GM12875 (cell line): Measurements from ENCODE around the gene PGAM1.
"Not testable (repeated sequence)": the region's sequence is repeated elsewhere in the genome, so short reads cannot be mapped to it uniquely, and the experiment has no call there.

Experiments used
- H3K4me3 ChIP-seq: one replicate; pipeline ENCODE4 v1.5.1; 2011; ENCODE audit warnings: low read depth, low read length, control low read depth
- CTCF ChIP-seq: IDR thresholded peaks from 2 replicates; pipeline ENCODE4 v1.5.1; 2011; ENCODE audit warnings: low read depth, mild to moderate bottlenecking, control low read depth, inconsistent platforms, low read length, moderate library complexity, borderline replicate concordance; ENCODE audit not compliant: insufficient read depth

The PGAM1 gene

GRCh38 chr10:97399843-97400545, 26.0 kb upstream of the PGAM1 start:
- no peak for TF ChIP-seq CTCF
- peak overlapping the region; percentile 88 for H3K4me3 ChIP-seq

- peak within 1 kb of the TSS; percentile 88 for H3K4me3 ChIP-seq
- TF ChIP-seq CTCF: peak; percentile 32; the same call in 1 of the 2 replicates
These were observed 25.1 kb upstream of the PGAM1 start, which contains the start of gene RRP12 for GRCh38 chr10:97400665-97401454. Gene RRP12 (minus strand): TSS chr10:97401340. CDS start chr10:97401231, 109 bp downstream.

GRCh38 chr10:97401455-97401919, 24.5 kb upstream of the PGAM1 start:
- TF ChIP-seq CTCF: no peak
- peak overlapping the region; percentile 88 for H3K4me3 ChIP-seq

- no peak for TF ChIP-seq CTCF
- no peak overlapping the region for H3K4me3 ChIP-seq
These were observed 21.9 kb upstream of the PGAM1 start for GRCh38 chr10:97404044-97404443.

GRCh38 chr10:97406064-97406463, 19.9 kb upstream of the PGAM1 start:
- TF ChIP-seq CTCF: no peak
- H3K4me3 ChIP-seq: no peak overlapping the region

GRCh38 chr10:97406483-97406882, 19.5 kb upstream of the PGAM1 start:
- not testable (repeated sequence) for H3K4me3 ChIP-seq

GRCh38 chr10:97407211-97407951, 18.6 kb upstream of the PGAM1 start:
- TF ChIP-seq CTCF: peak; percentile 73
- peak overlapping the region; percentile 16 for H3K4me3 ChIP-seq
